HG02642 (cell line): ENCODE data around the gene VWA3A.
A peak's percentile ranks its signal among the peaks of the same experiment; 100 is the strongest.
"Not testable (repeated sequence)": the region's sequence is repeated elsewhere in the genome, so short reads cannot be mapped to it uniquely, and the experiment has no call there.

Experiments
- ATAC-seq: cut with Tn5 transposase; IDR thresholded peaks from one replicate; pipeline ENCODE4 v1.9.1; 2021; ENCODE audit warnings: mild to moderate bottlenecking; ENCODE audit not compliant: unreplicated experiment, poor library complexity

VWA3A gene

DNA sequence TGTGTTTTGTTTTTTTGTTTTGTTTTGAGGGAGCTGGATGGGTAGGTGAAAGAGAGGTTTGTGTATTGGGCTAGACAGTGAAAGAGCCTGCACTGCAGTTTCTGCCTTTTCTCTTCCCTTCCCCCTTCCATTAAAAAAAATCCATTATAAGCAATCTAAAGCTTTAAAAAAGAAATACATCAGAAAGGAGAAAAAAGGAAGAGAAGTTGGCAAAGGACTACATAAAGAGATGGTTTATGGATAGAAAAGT is 103.0 kb downstream of the VWA3A start:
- ATAC-seq: no peak

DNA sequence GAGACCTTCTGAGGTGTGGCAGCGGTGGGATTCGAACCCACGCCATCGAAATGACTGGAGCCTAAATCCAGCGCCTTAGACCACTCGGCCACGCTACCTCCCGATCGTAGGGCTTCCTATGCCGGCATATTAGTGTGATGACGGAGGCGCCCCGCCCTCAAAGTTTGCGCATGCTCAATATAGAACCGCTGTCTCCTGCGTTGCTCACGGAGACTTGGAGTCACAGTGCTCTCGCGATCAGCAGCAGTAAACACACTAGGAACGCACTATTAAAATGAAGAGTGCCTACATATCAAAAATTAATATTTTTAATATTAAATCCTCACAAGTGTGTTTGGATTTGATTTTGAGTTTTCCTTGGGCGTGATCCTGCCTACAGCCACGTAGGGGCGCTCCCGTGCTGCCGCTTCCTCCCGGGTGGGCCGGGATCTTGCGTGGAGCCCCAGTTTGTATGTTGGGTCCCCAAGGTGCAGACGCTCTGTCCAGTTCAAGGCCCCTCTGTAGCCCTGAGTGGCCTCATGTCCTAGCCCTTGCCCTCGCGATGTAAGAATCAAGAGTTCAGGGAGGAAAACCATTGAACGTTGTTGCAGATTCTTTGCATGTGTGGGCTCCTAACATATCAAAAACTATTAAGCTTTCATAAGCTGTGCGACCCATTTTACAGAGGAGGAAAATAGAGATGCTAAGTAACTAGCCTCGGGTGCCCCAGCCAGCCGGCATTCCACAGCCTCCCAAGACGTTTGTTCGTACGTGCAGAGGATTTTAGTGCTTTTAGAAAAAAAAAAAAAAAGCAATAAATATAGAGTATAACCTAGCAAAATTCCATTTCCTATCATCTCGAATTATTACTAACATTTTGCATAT is 103.6 kb downstream of the VWA3A start:
- peak; percentile 21 for ATAC-seq

DNA sequence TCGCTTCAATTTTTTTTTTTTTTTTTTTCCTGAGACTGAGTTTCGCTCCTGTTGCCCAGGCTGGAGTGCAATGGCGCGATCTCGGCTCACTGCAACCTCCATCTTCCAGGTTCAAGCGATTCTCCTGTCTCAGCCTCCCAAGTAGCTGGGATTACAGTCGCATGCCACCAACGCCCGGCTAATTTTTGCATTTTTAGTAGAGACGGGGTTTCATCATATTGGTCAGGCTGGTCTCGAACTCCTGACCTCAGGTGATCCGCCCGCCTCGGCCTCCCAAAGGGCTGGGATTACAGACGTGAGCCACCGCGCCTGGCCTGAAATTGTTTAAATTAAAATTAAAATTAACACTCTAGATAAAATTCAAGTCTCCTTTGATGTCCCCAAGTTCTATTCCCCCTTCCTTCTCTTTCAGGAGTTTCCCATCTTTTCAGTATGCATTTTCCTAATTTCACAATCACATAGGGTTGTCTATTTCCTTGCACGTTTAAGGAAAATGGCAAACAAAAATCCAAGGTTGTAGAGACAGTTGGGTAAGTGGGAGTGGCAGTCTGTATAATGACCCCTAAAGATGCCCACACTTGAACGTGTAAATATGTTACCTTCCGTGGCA is 104.3 kb downstream of the VWA3A start:
- ATAC-seq: not testable (repeated sequence)

DNA sequence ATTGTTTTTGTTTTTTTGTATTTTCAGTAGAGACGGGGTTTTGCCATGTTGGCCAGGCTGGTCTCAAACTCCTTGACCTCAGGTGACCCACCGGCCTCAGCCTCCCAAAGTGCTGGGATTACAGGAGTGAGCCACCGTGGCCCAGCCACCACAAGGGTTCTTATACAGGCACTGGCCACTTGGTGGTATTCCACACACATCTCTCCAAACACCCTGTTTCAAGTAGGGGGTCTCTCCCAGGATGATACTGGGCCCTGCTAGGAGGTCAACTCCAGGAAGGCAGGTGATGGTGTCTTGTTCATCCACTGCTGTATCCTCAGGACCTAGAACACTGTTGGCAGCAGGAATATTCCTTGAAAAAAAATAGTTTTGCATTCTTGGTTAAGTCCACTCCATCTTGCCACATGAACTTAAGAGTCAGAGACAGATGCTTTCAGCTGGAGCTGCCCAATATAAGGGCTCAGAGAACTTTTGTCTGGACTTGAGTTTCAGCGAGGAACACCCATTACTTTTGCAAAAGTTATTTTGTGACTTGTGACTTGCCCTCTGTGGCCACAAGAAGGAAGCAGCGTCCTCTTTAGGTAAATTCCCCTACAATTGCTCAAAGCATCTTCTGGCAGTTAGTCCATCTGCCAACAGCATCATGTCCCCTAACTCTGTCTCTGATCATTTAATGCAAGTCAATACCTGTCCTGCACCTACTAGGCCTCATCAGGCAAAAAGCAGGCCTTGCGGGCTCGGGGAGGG is 106.4 kb downstream of the VWA3A start:
- no peak for ATAC-seq

DNA sequence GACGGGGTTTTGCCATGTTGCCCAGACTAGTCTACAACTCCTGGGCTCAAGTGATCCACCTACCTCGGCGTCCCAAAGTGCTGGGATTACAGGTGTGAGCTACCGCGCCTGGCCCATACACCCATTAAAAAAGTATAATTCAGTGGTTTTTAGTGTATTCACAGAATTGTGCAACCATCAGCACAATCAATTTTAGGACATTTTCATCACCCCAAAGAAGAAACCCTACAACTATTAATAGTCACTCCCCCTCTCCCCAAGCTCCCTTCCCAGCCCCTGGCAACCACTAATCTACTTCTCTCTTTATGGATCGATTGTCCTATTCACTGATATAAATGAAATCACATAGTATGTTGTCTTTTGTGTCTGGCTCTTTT is 109.9 kb downstream of the VWA3A start:
- no peak for ATAC-seq

DNA sequence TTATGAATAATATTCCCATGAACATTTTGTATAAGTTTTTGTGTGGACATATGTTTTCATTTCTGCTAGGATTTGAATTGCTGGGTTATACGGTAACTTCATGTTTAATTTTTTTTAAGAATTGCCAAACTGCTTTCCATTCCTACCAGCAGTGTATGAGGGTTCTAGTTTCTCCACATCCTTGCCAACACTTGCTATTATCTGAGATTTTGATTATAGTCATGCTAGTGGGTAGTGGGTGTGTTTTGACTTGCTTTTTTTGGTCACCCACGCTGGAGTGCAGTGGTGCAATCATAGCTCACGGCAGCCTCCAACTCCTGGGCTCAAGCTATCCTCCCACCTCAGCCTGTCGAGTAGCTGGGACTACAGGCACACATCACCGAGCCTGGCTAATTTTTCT is 110.8 kb downstream of the VWA3A start:
- ATAC-seq: no peak

DNA sequence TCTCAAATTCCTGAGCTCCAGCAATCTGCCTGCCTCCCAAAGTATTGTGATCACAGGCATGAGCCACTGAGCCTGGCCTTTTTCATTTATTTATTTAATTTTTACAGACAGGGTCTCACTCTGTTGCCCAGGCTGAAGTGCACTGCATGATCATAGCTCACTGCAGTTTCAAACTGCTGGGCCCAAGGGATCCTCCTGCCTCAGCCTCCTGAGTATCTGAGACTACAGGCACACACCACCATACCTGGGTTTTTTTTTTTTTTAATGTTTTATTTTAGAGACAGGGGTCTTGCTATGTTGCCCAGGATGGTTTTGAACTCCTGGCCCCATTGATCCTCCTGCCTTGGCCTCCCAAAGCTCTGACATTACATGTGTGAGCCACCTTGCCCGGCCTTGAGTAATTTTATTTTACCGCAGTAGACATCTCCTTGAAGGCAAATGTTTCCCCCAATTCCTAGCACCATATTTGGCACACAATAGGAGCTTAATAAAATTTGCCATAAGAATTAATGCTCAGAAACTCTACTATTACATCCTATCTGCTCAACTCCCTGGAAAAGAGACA is 111.8 kb downstream of the VWA3A start:
- no peak for ATAC-seq

DNA sequence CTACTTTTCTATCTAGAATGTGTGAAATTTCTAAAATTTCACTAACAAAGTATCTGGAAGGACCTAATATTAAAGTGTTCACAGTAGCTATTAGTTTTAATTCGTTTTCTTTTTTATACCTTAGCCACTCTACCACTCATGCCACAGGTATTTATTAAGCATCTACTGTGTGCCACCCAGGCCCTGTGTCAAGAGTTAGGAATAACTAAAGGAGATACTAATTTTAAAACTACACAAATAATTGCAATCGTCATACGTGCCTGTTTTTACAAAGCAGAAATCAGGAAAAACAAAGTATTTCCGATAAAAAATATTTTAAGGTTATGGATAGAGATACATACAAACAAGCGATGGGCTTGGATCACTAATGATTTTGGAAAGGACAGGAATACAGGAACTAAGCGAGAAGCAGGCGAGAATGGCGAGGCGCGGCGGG is 113.3 kb downstream of the VWA3A start:
- ATAC-seq: no peak

DNA sequence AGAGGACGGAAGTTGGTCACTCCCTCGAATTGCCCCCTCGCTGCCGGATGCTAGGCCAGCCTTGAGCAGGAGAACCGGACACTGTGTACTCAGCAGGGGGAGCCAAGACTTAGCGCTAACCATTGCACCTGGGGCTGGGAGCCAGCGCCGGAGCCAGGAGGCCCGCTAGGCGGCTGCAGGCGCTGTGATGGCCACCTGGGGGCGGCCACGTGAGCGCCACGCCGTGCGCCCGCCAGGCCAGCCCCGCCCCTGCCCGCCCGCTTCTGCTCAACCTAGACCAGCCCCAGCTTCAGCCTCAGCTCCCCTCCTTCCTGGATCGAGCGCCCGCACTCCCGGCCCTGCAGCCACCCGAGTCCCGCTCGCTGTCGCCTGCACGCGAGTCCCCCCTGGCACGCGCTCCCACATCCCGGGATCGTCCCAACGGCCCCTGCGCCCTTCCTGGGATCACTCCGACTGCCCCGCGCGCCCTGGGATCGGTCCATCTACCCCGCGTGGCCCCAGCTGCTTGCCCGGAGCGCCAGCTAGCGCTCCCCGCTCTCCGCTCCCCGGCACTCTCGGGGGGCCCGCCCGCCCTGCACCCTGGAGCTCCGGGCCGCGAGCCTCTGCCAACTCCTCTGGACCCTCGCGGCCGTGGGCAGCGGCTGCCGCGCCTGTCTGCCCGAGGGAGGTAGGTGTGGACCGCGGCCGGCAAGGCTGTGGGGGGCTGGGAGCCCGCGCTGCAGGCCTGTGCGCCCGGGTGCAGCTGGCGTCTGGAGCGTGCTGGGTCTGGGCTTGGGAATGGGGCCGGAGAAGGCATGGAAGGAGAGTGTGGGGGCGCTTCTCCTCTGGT is 113.9 kb downstream of the VWA3A start, which contains the start of gene EEF2K:
Gene EEF2K, plus strand, starts transcription at position 266 of the 829 bp plus-strand sequence. CDS start 19,452 bp downstream, outside the sequence.
- peak; percentile 86 for ATAC-seq
